Activated gamma-delta T cell treated with anti-CD3 and anti-CD28 coated beads, Interleukin-2, amount 50 U/mL, for 16 hours (primary cell): ENCODE results near the gene MCF2L2.

Source experiments
- DNase-seq: peaks from one replicate; pipeline ENCODE4 v3.0.0-alpha.2; 2020; ENCODE audit warnings: low read depth

The MCF2L2 gene

GRCh38 chr3:183163563-183163962, 264.9 kb downstream of the MCF2L2 start:
- no peak for DNase-seq

- DNase-seq, result no peak
These were observed 266.7 kb downstream of the MCF2L2 start for GRCh38 chr3:183161552-183162336.

GRCh38 chr3:183160616-183161015, 267.8 kb downstream of the MCF2L2 start:
- DNase-seq, result no peak

GRCh38 chr3:183159333-183159732, 269.1 kb downstream of the MCF2L2 start:
- DNase-seq, result no peak

- no peak for DNase-seq
These were observed 269.8 kb downstream of the MCF2L2 start for GRCh38 chr3:183158551-183159006.

GRCh38 chr3:183158113-183158512, 270.3 kb downstream of the MCF2L2 start:
- no peak for DNase-seq

GRCh38 chr3:183156266-183156665, 272.2 kb downstream of the MCF2L2 start:
- no peak for DNase-seq

- DNase-seq, result no peak
These were observed 272.9 kb downstream of the MCF2L2 start for GRCh38 chr3:183155499-183155898.

- no peak for DNase-seq
These were observed 275.0 kb downstream of the MCF2L2 start for GRCh38 chr3:183153210-183153950.

- no peak for DNase-seq
These were observed 276.5 kb downstream of the MCF2L2 start for GRCh38 chr3:183151821-183152351.

GRCh38 chr3:183151086-183151485, 277.3 kb downstream of the MCF2L2 start:
- no peak for DNase-seq

GRCh38 chr3:183149915-183150750, 278.3 kb downstream of the MCF2L2 start:
- DNase-seq, result no peak

- DNase-seq, result no peak
These were observed 280.4 kb downstream of the MCF2L2 start for GRCh38 chr3:183148056-183148455.

- DNase-seq, result no peak
These were observed 284.1 kb downstream of the MCF2L2 start for GRCh38 chr3:183144363-183144762.

GRCh38 chr3:183142199-183142598, 286.2 kb downstream of the MCF2L2 start:
- no peak for DNase-seq

GRCh38 chr3:183134844-183135243, 293.6 kb downstream of the MCF2L2 start:
- no peak for DNase-seq

- no peak for DNase-seq
These were observed 296.0 kb downstream of the MCF2L2 start for GRCh38 chr3:183132409-183132808.

GRCh38 chr3:183131735-183132134, 296.7 kb downstream of the MCF2L2 start:
- DNase-seq, result no peak

GRCh38 chr3:183131186-183131725, 297.2 kb downstream of the MCF2L2 start:
- DNase-seq, result no peak

GRCh38 chr3:183129243-183129642, 299.2 kb downstream of the MCF2L2 start:
- no peak for DNase-seq

GRCh38 chr3:183128709-183129108, 299.7 kb downstream of the MCF2L2 start:
- DNase-seq, result no peak
